Hepatocyte (in vitro differentiated cells): Measurements from ENCODE around the gene ATOH8. TPM values are rescaled to one million over a fixed set of nuclear protein-coding genes. Genes with fewer than 3 reads are reported as not detected.
A peak's percentile ranks its signal among the peaks of the same experiment; 100 is the strongest.

Experiments used
- DNase-seq: peaks from one replicate; pipeline ENCODE4 v3.0.0-alpha.2; 2016; ENCODE audit warnings: low spot score
- H2AFZ ChIP-seq: fragments of 200-600 bp; sonication (generic); 2 replicates; pipeline ENCODE4 v1.6.0; 2016; ENCODE audit warnings: antibody characterized with exemption, mild to moderate bottlenecking
- H3K27ac ChIP-seq: fragments of 200-600 bp; sonication (generic); 2 replicates; pipeline ENCODE4 v1.5.1; 2016; ENCODE audit warnings: mild to moderate bottlenecking
- H3K27me3 ChIP-seq: fragments of 200-600 bp; sonication (generic); 2 replicates; pipeline ENCODE4 v1.6.1; 2016
- H3K36me3 ChIP-seq: fragments of 200-600 bp; sonication (generic); replicated peaks from 2 replicates; pipeline ENCODE4 v1.5.1; 2016; ENCODE audit warnings: low read depth; ENCODE audit not compliant: insufficient read depth
- H3K4me1 ChIP-seq: fragments of 200-600 bp; sonication (generic); 2 replicates; pipeline ENCODE4 v1.5.1; 2016; ENCODE audit warnings: mild to moderate bottlenecking, moderate library complexity; ENCODE audit not compliant: insufficient read depth
- H3K4me2 ChIP-seq: fragments of 200-600 bp; sonication (generic); 2 replicates; pipeline ENCODE4 v1.6.0; 2016
- H3K4me3 ChIP-seq: fragments of 200-600 bp; sonication (generic); 2 replicates; pipeline ENCODE4 v1.5.1; 2016; ENCODE audit warnings: mild to moderate bottlenecking
- H3K79me2 ChIP-seq: fragments of 200-600 bp; sonication (generic); 2 replicates; pipeline ENCODE4 v1.6.0; 2017; ENCODE audit warnings: mild to moderate bottlenecking
- H3K9me2 ChIP-seq: fragments of 200-600 bp; sonication (generic); replicated peaks from 2 replicates; pipeline ENCODE4 v1.6.0; 2017; ENCODE audit warnings: mild to moderate bottlenecking; ENCODE audit not compliant: insufficient read depth
- H3K9me3 ChIP-seq: fragments of 200-600 bp; sonication (generic); 2 replicates; pipeline ENCODE4 v1.5.1; 2016; ENCODE audit warnings: low read depth, mild to moderate bottlenecking
- H4K20me1 ChIP-seq: fragments of 200-600 bp; sonication (generic); 2 replicates; pipeline ENCODE4 v1.6.0; 2016; ENCODE audit warnings: mild to moderate bottlenecking; ENCODE audit not compliant: insufficient read depth, poor library complexity, severe bottlenecking
- EZH2 ChIP-seq: fragments of 200-600 bp; sonication (generic); IDR thresholded peaks from 2 replicates; pipeline ENCODE4 v1.6.1; 2016; ENCODE audit warnings: antibody characterized with exemption, mild to moderate bottlenecking, borderline replicate concordance
- EZH2phosphoT487 ChIP-seq: fragments of 200-600 bp; sonication (generic); IDR thresholded peaks from one replicate; pipeline ENCODE4 v1.6.1; 2018; ENCODE audit warnings: antibody characterized with exemption, mild to moderate bottlenecking, low read depth, moderate library complexity; ENCODE audit not compliant: unreplicated experiment, severe bottlenecking
- WGBS: methylation state at CpG from one replicate; pipeline ENCODE4 v1.1.6; 2016; ENCODE audit warnings: low lambda C conversion rate; ENCODE audit errors: missing lambda C conversion rate; 5-methylcytosine and 5-hydroxymethylcytosine counted together
- polyA plus RNA-seq: library from polyadenylated mRNA; unstranded; fragments of >200 nt; fragmentation: Nextera tagmentation; extraction: Ambion mirVana; gene quantifications from 2 replicates; pipeline ENCODE4 v1.2.1, GENCODE V29; 2016
- total RNA-seq: library from RNA; depleted of rRNA; stranded (reverse); fragments of >200 nt; gene quantifications from 2 replicates; pipeline ENCODE4 v1.2.3, GENCODE V29; 2014
- TF ChIP-seq, protein P1 (sequence below): fragments of 200-600 bp; sonication (generic); IDR thresholded peaks from 2 replicates; pipeline ENCODE4 v1.5.1; 2016; ENCODE audit warnings: antibody characterized with exemption, mild to moderate bottlenecking; ENCODE audit not compliant: poor library complexity

Gene ATOH8
- total and polyA plus RNA-seq, 2 experiments from 2014 or later = 1.3 to 2.0 TPM

DNA sequence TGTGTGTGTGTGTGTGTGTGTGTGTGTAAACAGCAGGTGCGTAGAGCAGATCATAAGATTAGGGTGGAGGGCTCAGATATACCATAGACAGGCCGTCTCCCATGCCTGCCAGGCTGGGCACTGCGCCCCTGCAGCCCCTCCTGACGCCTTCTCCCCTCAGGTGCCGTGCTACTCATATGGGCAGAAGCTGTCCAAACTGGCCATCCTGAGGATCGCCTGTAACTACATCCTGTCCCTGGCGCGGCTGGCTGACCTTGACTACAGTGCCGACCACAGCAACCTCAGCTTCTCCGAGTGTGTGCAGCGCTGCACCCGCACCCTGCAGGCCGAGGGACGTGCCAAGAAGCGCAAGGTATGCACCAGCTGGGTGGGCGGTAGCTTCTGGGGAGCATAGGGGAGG, 10.0 kb downstream of the ATOH8 start:
- Histone ChIP-seq H3K79me2 (no peaks in the 10 kb centered on the region), H3K9me2 (no peaks in the 10 kb centered on the region)

GRCh38 chr2:85765081-85765731, 11.4 kb downstream of the ATOH8 start:
- no peaks in the 10 kb centered on the region for H4K20me1 ChIP-seq
- H3K4me1 ChIP-seq = peaks cover 33% of the 10 kb centered on the region
- H3K27ac ChIP-seq = no peak overlapping the region
- WGBS = 37% methylated on average over 26 of the region's 26 CpGs
- H3K36me3 ChIP-seq = no peaks in the 10 kb centered on the region
- H3K27me3 ChIP-seq = peaks cover 17% of the 10 kb centered on the region
- H3K9me3 ChIP-seq = no peaks in the 10 kb centered on the region
- no peak for DNase-seq
- H2AFZ ChIP-seq = no peak overlapping the region
- TF ChIP-seq EZH2phosphoT487 (no peak), EZH2 (no peak)
- TF ChIP-seq, protein P1, sequence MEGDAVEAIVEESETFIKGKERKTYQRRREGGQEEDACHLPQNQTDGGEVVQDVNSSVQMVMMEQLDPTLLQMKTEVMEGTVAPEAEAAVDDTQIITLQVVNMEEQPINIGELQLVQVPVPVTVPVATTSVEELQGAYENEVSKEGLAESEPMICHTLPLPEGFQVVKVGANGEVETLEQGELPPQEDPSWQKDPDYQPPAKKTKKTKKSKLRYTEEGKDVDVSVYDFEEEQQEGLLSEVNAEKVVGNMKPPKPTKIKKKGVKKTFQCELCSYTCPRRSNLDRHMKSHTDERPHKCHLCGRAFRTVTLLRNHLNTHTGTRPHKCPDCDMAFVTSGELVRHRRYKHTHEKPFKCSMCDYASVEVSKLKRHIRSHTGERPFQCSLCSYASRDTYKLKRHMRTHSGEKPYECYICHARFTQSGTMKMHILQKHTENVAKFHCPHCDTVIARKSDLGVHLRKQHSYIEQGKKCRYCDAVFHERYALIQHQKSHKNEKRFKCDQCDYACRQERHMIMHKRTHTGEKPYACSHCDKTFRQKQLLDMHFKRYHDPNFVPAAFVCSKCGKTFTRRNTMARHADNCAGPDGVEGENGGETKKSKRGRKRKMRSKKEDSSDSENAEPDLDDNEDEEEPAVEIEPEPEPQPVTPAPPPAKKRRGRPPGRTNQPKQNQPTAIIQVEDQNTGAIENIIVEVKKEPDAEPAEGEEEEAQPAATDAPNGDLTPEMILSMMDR = no peak
- H3K79me2 ChIP-seq = no peaks in the 10 kb centered on the region
- no peak overlapping the region for H3K4me3 ChIP-seq
- H3K4me2 ChIP-seq = no peak overlapping the region
- no peaks in the 10 kb centered on the region for H3K9me2 ChIP-seq

More for the DNA sequence above, 10.0 kb downstream of the ATOH8 start:
- no peaks in the 10 kb centered on the region for H3K36me3 ChIP-seq
- DNase-seq = no peak
- H3K4me2 ChIP-seq = no peak overlapping the region
- no peaks in the 10 kb centered on the region for H4K20me1 ChIP-seq
- WGBS = 95% methylated on average over 16 of the region's 16 CpGs
- no peaks in the 10 kb centered on the region for H3K9me3 ChIP-seq
- no peak overlapping the region for H3K4me3 ChIP-seq
- peaks cover 17% of the 10 kb centered on the region for H3K27me3 ChIP-seq
- no peak overlapping the region for H3K27ac ChIP-seq
- H3K4me1 ChIP-seq = peaks cover 19% of the 10 kb centered on the region
- no peak overlapping the region for H2AFZ ChIP-seq
- TF ChIP-seq EZH2 = no peak

DNA sequence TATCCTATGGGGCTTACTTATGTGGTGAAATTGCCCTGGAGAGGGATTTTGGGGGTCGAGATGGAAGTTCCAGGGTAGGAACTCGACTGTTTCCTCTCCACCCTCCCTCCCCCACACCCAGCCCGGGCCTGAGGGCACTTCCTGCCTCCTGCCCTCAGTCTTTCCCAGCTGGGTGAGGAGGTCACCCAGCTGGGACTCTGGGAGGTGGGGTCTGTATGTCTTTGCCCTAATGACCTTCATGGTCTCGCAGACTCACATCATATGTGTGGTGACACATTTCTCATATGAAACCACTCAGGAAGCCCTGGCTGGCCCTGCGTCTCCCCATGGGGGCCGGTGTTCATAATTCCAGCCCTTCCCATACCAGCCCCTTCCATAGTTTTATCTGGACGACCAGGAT, 12.4 kb downstream of the ATOH8 start:
- Histone ChIP-seq H3K4me3 (no peak overlapping the region), H3K4me2 (no peak overlapping the region), H2AFZ (no peak overlapping the region), H3K79me2 (no peaks in the 10 kb centered on the region), H3K9me2 (no peaks in the 10 kb centered on the region), H4K20me1 (no peaks in the 10 kb centered on the region), H3K36me3 (no peaks in the 10 kb centered on the region), H3K27ac (no peak overlapping the region), H3K27me3 (peaks cover 17% of the 10 kb centered on the region), H3K9me3 (no peaks in the 10 kb centered on the region), H3K4me1 (peaks cover 41% of the 10 kb centered on the region)
- WGBS = 67% methylated on average over 7 of the region's 7 CpGs
- DNase-seq = no peak
- TF ChIP-seq, protein P1 = no peak
- TF ChIP-seq EZH2 = no peak
- TF ChIP-seq EZH2phosphoT487 = no peak

- Histone ChIP-seq H2AFZ (no peak overlapping the region), H3K4me3 (no peak overlapping the region), H3K27ac (no peak overlapping the region), H3K79me2 (no peaks in the 10 kb centered on the region), H3K4me1 (peaks cover 42% of the 10 kb centered on the region), H3K9me3 (no peaks in the 10 kb centered on the region), H3K27me3 (peaks cover 17% of the 10 kb centered on the region), H3K4me2 (peak overlapping the region; percentile 9), H3K36me3 (no peaks in the 10 kb centered on the region), H3K9me2 (no peaks in the 10 kb centered on the region), H4K20me1 (no peaks in the 10 kb centered on the region)
- TF ChIP-seq EZH2phosphoT487 = no peak
- TF ChIP-seq EZH2 = no peak
- TF ChIP-seq, protein P1 = no peak
- 93% methylated on average over 12 of the region's 12 CpGs for WGBS
- no peak for DNase-seq
These were observed 14.2 kb downstream of the ATOH8 start for GRCh38 chr2:85767803-85768665.
